Fibroblast of skin of abdomen (primary cell): ENCODE measurements around the gene WASHC4.
"Not testable (repeated sequence)": the region's sequence is repeated elsewhere in the genome, so short reads cannot be mapped to it uniquely, and the experiment has no call there.

Experiments used
- DNase-seq: peaks from one replicate; pipeline ENCODE4 v3.0.0-alpha.2; 2013

The WASHC4 gene

DNA sequence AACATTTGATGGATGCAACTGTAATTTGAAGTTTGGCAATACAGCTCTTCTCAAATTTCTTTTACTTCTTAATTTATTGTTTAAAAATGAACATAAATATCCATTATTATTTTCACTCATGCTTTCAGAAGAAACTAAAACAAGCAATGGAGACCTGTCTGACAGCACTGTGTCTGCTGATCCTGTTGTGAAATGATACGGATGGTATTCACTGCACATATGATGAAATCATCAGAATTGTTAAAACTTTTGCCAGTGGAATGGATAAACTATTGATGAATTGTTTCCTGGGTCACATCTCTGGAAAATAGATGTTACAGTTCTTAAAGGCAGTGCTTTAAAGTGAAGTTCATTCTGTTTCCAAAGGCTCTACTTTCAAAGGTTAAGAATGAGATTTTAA, 59.2 kb downstream of the WASHC4 start:
- DNase-seq, result no peak

DNA sequence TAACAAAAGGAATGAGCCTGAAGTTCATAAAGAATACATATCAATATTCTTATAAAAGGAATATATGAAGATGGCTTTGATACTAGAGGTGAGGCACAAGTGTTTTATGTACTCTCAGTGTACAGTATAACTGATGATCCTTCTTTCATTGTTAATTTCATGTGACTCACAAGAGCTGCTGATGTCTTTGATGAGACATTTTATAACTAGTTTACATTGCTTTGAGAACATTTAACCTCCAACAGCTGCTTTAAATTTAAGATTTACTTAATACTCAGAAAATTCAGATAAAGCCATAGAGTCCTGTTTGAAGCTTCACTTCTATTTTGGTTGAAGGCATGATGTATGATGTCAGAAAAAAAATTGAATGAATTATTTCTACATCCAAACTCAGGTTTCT, 59.8 kb downstream of the WASHC4 start:
- DNase-seq, result peak; percentile 36

DNA sequence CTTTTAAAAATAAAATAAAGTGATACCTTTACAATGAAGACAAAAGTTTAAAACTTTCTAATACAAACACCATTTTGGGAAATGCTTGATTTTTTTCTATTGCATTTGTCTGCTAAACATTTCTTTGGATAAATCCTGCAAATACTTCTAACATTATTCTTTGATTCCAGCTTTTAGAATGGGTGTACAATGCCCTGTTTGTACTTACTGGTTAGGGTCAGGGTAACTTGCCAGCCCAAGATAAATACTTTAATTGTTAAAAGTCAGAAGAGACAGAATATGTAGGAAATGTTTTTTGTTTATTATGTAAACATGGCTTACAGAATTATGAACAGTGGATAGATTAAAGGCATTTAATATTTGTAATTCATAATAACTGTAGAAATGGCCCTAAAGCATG, 60.5 kb downstream of the WASHC4 start:
- DNase-seq, result no peak

DNA sequence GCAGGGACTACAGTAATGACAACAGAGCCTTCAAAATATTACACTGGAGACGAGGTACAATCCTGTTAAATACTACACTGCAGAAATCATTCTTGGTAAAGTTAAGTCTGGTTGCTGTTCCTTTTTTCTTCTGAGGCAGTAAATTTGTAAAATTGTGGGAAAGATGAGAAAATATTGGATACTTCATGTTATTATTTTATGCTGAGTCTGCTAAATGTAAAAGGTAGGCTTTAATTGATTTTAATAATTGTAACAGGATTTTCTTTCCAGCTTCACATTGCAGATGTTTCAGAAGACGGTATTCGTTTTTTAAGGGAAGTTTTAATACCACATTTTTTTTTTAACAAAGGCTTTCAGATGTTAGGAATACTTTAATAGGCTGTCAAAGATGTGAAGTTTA, 62.6 kb downstream of the WASHC4 start:
- DNase-seq, result no peak

DNA sequence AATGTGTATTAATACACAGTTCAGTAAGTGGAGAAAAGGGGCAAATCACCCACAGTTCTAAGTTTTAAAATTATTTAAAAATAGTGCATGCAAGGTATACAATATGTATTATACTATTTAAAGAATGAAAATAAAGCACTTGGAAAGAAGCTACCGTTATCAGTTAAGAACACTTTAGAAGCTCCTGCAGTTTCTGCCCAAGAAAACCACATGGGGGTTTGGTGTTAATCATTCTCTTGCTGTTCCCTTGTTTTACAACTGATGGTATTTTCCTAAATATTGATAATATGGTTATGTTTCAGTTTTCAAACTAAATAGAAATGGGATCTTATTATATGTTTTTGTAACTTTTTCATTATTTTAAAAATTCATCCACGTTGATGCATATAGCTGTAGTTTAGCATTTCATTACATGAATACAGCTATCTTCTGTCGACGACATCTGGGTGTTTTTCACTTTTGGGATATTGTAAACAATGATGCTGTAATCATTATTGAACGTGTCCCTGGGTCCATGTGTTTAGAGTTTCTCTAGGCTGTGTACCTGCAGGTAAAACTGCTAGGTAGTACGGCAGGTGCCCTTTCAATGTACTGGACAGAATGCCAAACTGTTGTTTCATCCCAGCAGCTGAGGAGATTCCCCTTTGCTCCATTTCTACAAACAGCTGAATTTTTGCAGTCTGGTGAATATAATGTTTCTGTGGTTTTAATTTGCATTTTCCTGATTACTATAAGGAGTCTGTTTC, 64.3 kb downstream of the WASHC4 start:
- DNase-seq, result no peak

DNA sequence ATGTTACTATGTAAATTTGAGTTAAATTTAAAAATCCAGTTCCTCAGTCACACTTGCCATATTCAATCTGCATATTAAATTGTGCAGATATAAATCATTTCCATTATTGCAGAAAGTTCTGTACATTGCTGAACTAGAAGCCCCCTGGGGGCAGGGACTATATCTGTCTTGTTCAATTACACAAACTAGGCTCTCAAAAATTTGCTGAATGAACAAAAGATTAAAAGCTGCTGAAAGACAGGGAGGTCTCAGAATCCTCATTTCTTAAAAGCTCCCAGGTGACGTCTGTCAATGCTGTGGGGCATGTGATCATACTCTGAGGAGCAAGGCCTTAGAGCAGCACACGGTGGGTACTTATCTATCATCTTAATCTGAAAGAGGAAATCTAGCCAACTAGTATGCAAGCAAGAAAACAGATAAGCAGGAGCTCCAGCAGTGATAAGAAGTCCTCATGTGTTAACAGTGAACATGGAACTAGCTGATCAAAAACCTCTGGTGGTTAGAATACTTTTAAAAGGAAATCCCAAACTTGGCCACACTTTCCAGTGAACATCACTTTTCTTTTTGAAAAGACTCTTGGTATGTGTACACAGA, 68.0 kb downstream of the WASHC4 start:
- DNase-seq, result no peak

DNA sequence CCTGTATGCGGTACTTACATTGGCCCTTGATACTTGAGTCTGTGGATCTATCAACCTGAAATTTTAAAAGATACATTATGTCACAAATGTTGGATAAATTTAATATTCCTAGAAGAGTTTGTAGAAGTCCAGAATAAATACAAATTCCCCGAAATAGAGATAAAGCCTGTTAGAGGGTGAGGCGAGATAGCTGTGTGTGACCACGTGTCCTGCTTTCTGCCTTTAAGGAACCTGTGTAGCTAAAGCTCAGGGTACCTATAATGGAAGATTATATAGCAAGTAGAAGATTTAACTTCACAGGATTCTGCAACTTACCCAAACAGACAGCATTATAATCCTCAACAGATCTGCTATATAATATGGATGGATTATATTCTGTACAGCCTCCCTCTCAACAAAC, 69.7 kb downstream of the WASHC4 start:
- DNase-seq, result no peak

DNA sequence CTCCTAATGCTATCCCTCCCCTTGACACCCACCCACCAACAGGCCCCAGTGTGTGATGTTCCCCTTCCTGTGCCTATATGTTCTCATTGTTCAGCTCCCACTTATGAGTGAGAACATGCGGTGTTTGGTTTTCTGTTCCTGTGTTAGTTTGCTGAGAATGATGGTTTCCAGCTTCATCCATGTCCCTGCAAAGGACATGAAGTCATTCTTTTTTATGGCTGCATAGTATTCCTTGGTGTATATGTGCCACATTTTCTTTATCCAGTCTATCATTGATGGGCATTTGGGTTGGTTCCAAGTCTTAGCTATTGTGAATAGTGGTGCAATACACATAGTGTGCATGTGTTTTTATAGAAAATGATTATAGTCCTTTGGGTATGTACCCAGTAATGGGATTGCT, 71.6 kb downstream of the WASHC4 start:
- not testable (repeated sequence) for DNase-seq

DNA sequence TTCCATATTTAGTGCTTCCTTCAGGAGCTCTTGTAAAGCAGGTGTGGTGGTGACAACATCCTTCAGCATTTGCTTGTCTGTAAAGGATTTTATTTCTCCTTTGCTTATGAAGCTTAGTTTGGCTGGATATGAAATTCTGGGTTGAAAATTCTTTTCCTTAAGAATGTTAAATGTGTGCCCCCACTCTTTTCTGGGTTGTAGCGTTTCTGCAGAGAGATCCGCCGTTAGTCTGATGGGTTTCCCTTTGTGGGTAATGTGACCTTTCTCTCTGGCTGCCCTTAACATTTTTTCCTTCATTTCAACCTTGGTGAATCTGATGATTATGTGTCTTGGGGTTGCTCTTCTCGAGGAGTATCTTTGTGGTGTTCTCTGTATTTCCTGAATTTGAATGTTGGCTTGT, 75.9 kb downstream of the WASHC4 start:
- DNase-seq, result not testable (repeated sequence)

DNA sequence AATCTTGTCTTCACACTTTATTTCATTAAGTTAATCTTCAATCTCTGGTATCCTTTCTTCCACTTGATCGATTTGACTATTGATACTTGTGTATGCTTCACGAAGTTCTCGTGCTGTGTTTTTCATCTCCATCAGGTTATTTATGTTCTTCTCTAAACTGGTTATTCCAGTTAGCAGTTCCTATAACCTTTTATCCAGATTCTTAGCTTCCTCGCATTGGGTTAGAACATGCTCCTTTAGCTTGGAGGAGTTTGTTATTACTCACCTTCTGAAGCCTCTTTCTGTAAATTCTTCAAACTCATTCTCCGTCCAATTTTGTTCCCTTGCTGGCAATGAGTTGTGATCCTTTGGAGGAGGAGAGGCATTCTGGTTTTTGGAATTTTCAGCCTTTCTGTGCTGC, 76.4 kb downstream of the WASHC4 start:
- not testable (repeated sequence) for DNase-seq

DNA sequence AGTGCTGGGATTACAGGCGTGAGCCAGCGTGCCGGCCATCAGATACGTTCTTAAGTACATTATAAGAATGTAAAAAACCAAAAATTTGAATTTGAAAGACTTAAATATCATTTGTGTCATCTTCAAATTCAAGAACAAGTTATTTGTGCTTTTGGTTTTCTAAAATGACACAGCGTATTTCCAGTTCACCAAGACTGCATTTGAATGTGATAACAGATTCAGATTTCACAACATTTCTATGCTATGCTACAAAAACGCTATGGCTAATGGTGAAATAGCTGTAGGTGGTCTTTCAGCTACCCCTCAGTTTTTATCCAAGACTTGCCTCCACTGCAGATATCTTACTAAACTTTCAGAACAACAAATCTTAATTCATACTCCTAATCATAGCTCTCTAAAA, 81.8 kb downstream of the WASHC4 start:
- no peak for DNase-seq

DNA sequence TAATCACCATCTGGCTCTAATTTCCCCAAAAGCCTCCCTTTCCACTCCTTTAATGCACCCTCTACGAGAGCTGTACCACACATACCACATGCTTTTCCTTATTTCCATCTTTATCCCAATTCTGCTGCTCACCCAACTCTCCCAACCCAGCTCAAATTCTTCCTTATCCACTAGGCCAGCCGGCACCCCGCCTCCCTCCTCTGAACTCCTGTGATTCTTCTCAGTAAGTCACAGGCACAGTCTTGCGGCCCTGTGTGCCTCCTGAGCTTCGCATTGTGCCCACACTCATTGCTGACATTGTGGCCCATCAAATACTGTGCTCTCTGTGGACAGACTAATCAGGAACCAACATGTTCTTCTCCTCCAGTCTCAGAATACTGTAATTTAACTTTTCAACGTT, 83.0 kb downstream of the WASHC4 start:
- peak; percentile 6 for DNase-seq

DNA sequence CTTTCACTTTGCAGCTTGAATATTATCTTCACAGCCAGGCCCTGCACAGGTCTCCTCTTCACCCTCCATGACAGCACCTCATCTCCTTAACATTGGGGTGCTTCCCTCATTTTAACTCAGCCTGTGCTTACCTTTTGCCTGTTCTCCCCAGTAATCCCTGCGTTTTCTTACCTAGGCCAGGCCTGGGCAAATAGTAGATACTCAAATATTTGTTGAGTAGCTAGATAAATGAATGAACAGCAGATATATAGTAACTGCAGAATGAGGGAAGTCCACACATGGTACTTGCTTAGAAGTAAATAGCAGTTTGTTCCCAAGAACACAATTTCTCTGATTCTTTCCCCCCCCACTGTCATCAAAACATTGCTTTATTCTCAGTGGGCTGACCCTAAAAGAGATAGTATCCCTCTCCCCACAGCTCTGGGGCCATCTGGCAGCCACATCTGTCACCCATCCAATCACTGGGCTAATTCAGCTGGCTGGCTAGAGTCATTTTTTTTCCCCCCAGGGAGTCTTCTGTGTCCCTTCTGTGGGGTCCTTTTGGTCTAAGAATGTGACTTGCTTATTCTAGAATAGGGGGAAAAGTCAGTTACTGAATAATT, 85.2 kb downstream of the WASHC4 start:
- DNase-seq, result no peak

DNA sequence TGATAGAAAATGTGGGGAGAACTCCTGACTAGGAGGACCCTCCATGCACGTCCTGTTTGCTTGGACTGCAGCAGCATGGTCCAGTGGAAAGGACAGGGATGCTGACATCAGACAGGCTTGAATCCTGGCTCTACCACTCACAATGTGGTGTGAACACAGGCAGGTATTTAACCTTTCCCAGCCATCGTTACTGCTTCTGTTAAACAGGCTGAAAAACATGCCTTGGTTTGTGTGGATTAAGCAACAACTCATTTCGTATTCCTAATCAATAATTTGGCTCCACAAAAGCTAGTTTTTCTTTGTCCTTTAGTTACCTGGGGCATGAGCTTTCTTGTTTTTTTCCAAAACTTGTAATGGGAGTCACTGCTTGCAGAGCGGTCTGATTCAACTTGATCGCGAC, 87.4 kb downstream of the WASHC4 start:
- no peak for DNase-seq

DNA sequence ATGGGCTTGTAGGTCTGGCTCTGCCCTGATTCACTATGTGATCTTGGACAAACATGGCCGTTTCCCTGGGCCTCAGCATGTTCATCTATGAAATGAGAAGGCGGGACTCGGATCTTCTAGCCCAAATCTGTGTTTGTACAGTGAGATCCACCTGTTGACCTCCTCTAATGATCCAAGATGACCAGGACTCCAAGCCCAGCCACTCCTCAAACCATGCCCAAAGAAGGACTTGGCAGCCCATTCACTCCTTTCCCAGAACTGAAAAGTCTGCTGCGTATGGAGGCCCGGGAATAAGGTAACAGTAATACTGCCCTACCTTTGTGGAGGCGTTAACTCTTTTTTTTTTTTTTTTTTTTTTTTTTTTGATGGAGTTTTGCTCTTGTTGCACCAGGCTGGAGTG, 88.6 kb downstream of the WASHC4 start:
- no peak for DNase-seq

DNA sequence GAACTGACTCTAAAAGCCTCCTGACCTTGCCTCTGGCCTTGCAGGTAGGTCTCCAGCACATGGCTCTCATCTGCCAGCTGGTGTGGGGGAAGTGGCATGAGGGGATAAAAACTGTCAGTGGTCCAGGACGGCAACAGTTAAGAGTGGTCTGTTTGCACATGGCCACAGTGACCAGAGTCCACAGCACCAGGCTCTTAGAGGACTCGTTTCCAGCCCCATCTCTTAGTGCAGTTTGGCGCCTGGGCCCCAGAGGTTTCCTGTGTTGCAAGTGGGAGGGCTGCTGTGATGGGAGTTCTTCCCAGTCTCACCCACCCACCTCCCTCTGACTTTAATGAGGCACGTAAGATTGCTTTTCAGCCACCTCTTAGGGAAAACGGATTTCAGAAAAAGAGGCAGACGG, 91.4 kb downstream of the WASHC4 start:
- no peak for DNase-seq

DNA sequence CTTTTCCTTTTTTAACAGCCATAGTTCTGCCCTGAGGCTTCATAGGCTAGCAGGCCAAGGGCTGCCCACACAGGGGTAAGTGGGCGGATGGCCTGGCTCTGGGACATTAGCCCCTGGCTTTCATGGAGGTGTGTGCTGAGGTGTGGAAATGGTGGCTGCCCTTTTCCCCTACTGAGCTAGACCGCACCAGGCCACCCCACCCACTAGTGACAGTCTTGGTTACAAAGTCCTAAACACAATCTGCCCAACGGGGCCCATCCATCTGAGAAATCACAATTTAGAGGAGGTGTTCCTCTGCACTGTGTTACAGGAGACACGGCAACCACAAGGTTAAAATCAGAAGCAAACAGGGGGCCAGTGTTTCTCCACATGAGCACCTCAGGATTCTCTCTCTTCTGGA, 92.9 kb downstream of the WASHC4 start:
- DNase-seq, result no peak

DNA sequence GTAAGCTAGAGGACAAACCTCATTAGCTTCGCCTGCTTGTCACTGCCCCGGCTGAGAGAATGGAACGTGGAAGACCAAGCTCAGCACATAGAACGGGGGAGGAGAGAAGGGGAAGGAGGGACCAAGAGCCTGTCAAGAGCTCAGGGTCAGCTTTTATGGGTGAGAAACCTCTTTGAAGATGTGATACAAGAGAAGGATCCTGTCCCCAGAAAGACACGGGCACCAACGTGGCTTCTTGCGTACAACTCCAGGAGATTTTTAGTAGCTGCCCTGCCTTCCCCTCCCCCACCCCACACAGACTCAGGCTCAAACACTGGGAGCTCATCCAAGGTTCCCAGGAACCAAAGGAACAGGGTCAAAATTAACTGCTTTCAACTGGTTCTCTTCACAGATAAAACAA, 93.8 kb downstream of the WASHC4 start:
- DNase-seq, result no peak

DNA sequence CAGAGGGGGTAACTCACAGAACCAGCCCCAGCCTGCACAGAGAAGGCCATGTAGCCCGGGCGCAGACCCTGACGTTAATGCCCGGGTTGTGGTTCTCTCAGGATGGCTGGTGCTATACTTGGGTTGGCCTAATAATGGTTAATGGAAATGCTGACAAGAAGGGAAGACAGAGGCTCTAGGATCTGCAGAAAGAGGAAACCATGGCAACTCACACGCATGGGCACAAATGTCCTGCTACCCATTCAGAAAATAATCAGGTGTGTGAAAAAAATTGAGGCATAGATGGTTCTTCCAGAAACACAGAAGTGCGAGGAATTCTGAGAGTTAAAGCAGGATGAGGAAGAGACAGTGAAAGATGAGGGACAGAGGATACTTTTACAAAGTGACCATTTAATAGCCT, 94.7 kb downstream of the WASHC4 start:
- no peak for DNase-seq

DNA sequence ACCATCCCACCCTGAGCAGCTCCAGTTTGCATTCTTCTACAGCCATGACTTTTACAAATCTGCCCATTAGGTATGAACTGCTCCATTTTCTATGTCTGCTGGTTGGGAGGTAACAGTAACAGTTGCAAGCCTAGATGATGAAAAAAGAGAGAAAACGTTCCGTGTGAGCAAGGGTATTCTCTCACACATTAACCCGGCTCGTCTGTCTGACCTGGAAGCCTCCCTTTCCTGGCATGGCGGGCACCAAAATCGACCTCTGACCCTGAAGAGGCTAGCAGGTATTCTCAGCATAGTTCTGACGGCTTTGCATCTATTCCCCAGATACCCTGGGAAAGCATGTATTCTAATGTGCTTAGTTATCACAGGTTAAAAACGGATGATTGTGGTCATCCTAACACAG, 96.6 kb downstream of the WASHC4 start:
- DNase-seq, result no peak

DNA sequence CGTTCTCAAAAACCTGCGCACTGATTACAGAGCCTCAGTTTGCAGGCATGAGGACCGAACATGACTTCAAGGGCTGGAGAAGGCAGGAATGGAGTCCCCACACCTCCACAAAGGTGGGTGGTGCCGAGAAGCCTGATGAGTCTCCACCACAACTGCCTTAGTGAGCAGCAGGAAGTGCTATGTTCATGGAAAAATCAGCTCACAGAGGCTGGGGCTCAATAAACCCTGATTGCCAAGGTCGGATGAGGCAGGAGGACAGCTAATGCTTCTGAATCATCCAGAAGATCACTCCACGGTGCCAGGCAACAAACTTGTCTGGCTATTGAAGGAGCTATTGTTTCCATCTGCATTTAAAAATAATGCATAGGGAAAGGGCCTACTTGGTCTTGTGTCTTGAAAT, 97.4 kb downstream of the WASHC4 start:
- peak; percentile 62 for DNase-seq

DNA sequence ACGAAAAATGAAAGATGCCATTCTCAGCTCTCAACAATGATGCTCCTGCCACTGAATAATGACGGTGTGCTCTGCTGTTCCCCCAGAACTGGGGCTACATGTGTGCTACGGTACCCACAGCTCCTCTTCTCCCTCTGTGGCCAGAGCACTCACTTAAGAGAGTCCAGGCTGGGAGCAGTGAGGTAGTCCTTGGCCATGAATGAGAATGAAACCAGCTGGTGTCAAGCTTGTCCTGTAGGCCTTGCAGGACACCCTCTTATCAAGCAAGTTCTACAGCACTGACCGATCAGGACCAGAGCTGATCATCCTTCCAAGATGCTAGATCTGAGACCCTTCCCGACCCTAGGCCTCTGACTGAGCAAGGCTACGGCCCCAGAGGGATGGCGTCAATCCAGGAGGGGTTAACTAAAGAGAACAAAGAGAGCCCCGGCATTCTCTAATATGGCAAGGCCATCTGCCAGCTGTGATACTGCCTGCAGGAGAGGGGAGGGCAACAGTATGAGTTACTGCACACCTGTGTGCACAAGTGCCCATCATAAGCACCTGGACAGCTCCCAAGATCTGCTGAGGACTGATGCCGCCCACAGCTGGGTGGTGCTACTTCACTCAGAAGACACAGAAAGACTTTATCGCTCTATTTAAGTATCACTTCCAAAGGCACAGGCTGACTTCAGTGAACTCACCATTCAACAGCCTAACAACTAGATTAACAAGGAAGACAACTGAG, 98.0 kb downstream of the WASHC4 start:
- DNase-seq, result no peak

DNA sequence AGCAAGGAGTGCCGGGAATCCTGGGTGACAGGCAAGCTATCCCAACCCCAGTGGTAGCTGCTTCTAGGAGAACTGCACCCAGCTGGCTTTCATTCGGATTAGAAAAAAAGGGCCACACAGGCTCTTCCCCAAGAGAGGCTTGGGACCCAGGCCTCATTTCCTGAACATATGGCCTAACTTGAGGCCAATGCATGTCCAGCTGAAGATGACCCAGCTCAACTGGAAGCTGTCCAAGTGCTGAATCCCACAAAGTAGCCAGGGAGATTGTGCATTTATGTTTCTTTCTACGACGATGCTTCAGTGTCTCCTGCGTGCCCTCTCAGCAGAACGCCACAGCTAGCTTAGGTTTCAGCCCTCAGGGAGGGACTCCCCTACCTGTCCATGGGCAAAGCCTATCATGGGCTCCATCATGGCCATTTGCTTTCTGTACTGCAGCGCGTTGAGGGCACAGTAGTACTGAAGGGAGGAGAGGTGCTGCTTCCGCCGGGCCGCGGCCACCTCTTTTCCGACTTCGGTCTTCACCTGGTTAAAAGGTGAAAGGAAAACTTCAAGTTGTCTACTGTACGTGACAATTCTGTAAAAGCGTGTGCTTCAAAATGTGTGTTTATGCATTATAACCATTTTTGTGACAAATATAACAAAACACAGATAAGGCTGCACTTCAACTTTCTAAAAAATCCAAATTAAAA, 99.3 kb downstream of the WASHC4 start:
- no peak for DNase-seq
